Subcutaneous adipose tissue (tissue), 4 donors: ENCODE data around the gene TCF12. TPM values are rescaled to one million over a fixed set of nuclear protein-coding genes. Genes with fewer than 3 reads are reported as not detected.

Experiments used
- total RNA-seq, 4 donors: library from RNA; depleted of rRNA; stranded (reverse); fragments of >200 nt; gene quantifications; one replicate each; pipeline ENCODE4 v1.1.0, GENCODE V29; 2016
- TF ChIP-seq, protein P1 (sequence below): fragments of 450-650 bp; IDR thresholded peaks from one replicate; pipeline ENCODE4 v1.5.1; 2016; ENCODE audit warnings: low read depth, mild to moderate bottlenecking, control low read depth, antibody characterized with exemption, moderate library complexity

The TCF12 gene
- total RNA-seq, 4 donors from 2014 or later, result 138 to 171 (median 166) TPM

DNA sequence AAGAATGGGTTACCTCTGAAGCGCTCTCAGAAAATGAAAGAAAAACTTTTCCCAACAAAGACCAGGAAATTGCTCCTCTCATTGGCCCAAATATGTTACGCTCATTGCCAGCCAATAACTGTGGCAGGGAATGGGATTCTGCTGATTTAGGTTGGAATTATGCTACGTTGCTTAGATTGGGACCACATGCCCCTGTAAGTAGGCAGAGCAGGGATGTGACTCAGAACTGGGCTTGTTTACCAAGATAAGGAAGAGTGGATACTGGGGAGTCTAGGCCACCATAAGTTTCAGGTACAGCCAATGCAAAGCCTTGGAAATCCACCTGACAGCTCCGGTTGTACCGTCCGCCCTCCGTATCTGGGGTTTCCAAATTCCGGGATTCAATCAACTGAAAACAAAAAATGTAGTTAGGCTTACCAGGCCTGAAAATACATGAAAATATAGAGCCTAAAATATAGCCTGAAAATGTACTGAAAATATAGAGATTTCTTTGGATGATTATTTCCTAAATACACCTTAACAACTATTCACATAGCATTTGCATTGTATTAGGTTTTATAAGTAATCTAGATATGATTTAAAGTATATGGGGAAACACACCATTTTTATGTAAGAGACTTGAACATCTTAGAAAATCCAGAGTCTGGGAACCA lies 1.5 kb upstream of the TCF12 start:
- TF ChIP-seq, protein P1, sequence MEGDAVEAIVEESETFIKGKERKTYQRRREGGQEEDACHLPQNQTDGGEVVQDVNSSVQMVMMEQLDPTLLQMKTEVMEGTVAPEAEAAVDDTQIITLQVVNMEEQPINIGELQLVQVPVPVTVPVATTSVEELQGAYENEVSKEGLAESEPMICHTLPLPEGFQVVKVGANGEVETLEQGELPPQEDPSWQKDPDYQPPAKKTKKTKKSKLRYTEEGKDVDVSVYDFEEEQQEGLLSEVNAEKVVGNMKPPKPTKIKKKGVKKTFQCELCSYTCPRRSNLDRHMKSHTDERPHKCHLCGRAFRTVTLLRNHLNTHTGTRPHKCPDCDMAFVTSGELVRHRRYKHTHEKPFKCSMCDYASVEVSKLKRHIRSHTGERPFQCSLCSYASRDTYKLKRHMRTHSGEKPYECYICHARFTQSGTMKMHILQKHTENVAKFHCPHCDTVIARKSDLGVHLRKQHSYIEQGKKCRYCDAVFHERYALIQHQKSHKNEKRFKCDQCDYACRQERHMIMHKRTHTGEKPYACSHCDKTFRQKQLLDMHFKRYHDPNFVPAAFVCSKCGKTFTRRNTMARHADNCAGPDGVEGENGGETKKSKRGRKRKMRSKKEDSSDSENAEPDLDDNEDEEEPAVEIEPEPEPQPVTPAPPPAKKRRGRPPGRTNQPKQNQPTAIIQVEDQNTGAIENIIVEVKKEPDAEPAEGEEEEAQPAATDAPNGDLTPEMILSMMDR, result no peak

DNA sequence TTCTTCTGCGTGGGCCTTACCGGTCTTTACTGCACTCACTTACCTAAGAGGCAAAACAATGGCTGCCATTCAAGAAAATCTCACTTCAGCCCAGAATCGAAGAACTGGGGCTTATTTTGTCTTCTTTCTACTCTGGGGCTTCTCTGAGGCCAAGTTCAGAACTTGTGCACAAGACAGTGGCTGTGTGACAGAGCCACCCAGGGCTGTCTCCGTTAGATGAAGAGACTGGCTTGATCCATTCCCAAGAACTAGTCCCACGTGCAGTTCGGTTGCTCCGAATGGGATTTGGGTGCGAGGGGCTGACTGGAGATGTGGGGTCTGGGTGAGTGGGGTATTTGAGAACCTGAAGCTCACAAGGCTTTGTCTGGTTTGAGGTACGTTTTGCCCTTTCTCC lies 795 bp upstream of the TCF12 start:
- TF ChIP-seq, protein P1, result no peak

DNA sequence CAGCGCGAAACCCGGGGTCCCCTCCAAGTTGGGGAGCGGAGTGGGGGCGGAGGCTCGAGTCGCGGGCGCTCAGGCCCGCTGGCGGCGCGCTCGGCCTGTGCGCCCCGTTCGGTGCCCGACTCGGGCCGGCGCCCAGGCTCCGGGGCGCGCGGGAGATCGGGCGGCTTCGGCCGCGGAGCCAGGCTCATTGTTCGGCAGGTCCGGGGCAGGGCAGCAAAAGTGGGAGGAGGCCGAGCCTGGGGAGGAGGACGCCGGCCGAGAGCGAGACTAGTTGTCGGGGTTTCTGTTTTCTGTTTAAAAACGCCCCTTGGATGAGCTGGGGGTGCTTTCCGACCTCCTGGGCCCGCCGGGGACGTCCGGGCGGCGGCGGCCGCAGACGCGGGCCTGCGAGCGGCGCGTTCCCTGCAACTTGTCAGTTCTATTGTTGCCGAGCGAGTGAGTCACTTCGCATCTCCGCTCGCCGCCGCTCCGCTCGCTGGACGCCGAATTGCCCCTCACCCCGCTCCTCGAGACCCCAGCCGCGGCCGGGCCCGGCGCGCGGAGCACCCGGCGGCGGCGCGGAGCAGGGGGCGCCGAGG lies 676 bp downstream of the TCF12 start:
- TF ChIP-seq, protein P1, result no peak

DNA sequence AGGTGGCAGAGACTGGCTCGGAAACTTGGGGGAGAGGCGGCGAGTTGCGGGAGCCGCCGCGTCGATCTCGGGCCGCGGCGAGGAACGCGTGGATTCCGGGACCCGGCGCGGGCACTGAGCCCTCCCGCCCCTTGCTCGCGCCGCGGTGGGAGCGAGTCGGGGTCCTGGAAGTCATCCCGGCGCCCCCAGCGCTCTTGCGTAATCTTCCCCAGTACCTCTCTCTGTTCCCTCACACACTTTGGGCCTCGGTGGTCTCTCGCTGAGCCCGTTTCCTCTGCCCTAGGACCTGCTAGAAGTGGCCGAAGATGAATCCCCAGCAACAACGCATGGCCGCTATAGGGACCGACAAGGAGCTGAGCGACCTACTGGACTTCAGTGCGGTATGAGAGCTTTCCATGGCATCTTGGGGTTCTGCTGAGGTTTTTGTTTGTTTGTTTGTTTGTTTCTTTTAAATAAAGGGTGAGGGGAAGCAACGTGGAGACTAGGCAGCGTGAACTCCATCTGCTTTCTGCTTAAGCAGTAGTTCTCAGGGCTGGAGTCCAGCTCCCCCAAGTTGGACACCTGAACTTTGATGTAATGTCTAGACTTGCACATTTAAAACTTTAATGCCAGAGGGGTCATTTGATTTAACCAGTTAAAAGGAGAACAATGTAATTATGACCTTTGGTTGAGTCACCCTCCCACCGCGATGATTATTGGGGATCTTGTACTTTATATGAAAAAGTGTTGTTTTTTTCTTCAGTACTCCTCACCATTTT lies 1.3 kb downstream of the TCF12 start:
- TF ChIP-seq, protein P1, result no peak

DNA sequence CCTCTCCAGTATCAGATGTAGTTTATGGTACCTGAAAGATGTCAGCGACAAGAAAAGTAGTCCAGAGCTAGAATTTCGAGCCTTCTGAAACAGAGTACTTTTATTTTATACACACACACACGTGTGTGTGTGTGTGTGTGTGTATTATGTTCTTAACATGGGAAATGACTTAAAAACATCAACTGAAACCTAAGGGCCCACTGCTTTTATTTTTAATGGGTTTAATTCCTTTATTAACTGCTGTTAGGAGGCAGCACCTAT lies 1.9 kb downstream of the TCF12 start:
- TF ChIP-seq, protein P1, result no peak

DNA sequence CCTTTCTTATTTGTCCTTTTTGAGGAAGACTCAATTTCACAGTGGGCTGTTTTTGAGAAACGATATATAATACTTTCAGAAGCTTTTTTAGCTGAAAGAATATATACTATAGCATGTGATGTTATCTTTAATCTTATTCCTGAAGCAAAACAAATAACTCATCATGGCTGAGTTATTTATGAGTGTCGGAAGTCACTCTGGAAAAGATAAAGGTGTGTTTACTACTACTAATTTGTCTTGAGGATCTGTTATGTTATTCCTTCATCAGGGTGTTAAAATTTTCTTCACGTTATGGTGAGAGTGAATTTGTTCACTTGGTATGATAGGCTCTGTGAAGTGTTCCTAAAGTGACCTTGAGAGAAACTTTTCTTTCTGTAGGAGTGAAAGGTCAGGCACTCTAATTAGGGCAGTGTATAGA lies 4.7 kb downstream of the TCF12 start:
- TF ChIP-seq, protein P1, result no peak

DNA sequence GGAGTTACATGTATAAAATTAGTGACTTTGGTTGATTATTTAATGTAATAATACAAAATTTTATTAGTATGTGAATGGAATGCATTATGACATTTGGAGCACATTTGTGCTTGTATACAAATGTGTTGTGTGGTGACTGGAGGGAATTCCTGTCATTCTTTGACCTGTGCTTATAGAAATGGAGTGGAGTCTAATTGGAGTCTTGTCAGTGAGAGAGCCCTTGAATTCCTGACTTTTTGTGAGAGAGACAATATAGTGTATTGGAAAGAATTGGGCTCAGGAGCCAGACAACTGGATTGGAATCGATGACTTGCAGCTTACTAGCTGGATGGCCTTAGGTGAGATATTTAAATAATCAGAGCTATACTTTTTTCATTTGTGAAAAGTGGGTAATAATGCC lies 9.4 kb downstream of the TCF12 start:
- TF ChIP-seq, protein P1, result no peak
